K562 (cell line): ENCODE measurements around the gene ERBB4. TPM values are rescaled to one million over a fixed set of nuclear protein-coding genes. Genes with fewer than 3 reads are reported as not detected.

ENCODE experiments used
- ATAC-seq: fragments of 200-7000 bp; cut with Tn5 transposase; 3 replicates; pipeline ENCODE4 v1.9.1; 2020; ENCODE audit warnings: moderate library complexity
- BruUV-seq: library from RNA; stranded (reverse); fragments of 400-500 nt; replicated peaks from 2 replicates; lab custom pipeline; 2021; lab: Mats Ljungman, UMichigan
- CTCF ChIA-PET: fragments of 300-600 bp; formaldehyde crosslinking; extraction: SDS; loops from one replicate; lab custom pipeline; 2021; ENCODE audit warnings: low intra/inter-chr PET ratio; lab: Yijun Ruan, JAX
- POLR2A ChIA-PET: fragments of 300-600, 350-650 bp; sonication (Branson Sonifier 250); formaldehyde crosslinking; extraction: SDS; loops from one replicate; lab custom pipeline; 2021; ENCODE audit warnings: antibody characterized with exemption, inconsistent platforms; lab: Yijun Ruan, JAX
- DNase-seq, 4 experiments: peaks; one replicate each; pipeline versions ENCODE4 v3.0.0 to v3.0.0-alpha.2; 2011 to 2018; ENCODE audit warnings: low spot score in 3 of 4, mixed read lengths in 3 of 4; ENCODE audit errors: extremely low read depth in 1 of 4
- FAIRE-seq: peaks from 2 replicates; lab custom pipeline; 2011; peaks lifted over from hg19 to GRCh38; lab: Jason Lieb, UNC
- H2AFZ ChIP-seq: 2 replicates; pipeline ENCODE4 v1.6.0; 2011; ENCODE audit warnings: low read depth, low read length, control low read depth, inconsistent platforms
- H3K27ac ChIP-seq: fragments of 200-600 bp; 3 replicates; pipeline ENCODE4 v1.8.0; 2011; ENCODE audit warnings: low read depth, mild to moderate bottlenecking, control low read depth, inconsistent platforms, low read length, moderate library complexity, mixed read lengths; ENCODE audit errors: extremely low read depth
- H3K27me3 ChIP-seq, 2 experiments: fragments of 300-600 bp in 1 of 2; 2 replicates in 1 of 2; 3 replicates in 1 of 2; pipeline versions ENCODE4 v1.6.0 to v1.8.0; 2011; ENCODE audit warnings: inconsistent platforms in 2 of 2, low read length in 2 of 2, mild to moderate bottlenecking in 1 of 2, mixed read lengths in 1 of 2, moderate library complexity in 1 of 2; ENCODE audit not compliant: control insufficient read depth in 2 of 2, insufficient read depth in 2 of 2
- H3K36me3 ChIP-seq: fragments of 300-600 bp; 3 replicates; pipeline ENCODE4 v1.8.0; 2011; ENCODE audit warnings: mild to moderate bottlenecking, low read length, inconsistent platforms; ENCODE audit not compliant: control insufficient read depth, insufficient read depth
- H3K4me1 ChIP-seq, 2 experiments: fragments of 200-600 bp in 1 of 2; replicated peaks in 1 of 2; 2 replicates in 1 of 2; 3 replicates in 1 of 2; pipeline versions ENCODE4 v1.5.1 to v1.8.0; 2011; ENCODE audit warnings: inconsistent platforms in 2 of 2, low read length in 2 of 2, mild to moderate bottlenecking in 1 of 2, mixed read lengths in 1 of 2, moderate library complexity in 1 of 2; ENCODE audit not compliant: control insufficient read depth in 2 of 2, insufficient read depth in 2 of 2
- H3K4me2 ChIP-seq: 2 replicates; pipeline ENCODE4 v1.6.1; 2011; ENCODE audit warnings: low read length, control low read depth, inconsistent platforms, mixed read lengths; ENCODE audit not compliant: insufficient read depth
- H3K4me3 ChIP-seq: fragments of 200-600 bp; sonication (generic), shearing (Covaris generic); 2 replicates; pipeline ENCODE4 v1.5.1; 2016; ENCODE audit warnings: control low read depth, inconsistent platforms
- H3K79me2 ChIP-seq: fragments of 200-600 bp; 3 replicates; pipeline ENCODE4 v1.8.0; 2011; ENCODE audit warnings: low read length, inconsistent platforms; ENCODE audit not compliant: control insufficient read depth, insufficient read depth
- H3K9ac ChIP-seq, 2 experiments: 2 replicates each; pipeline versions ENCODE4 v1.6.0 to v1.6.1; 2011; ENCODE audit warnings: low read depth in 2 of 2, low read length in 2 of 2, control low read depth in 1 of 2, inconsistent platforms in 1 of 2, mild to moderate bottlenecking in 1 of 2, mixed read lengths in 1 of 2; ENCODE audit not compliant: insufficient read depth in 1 of 2
- H3K9me1 ChIP-seq: one replicate; pipeline ENCODE4 v1.6.0; 2011; ENCODE audit warnings: inconsistent platforms, mild to moderate bottlenecking, low read length, moderate library complexity; ENCODE audit not compliant: control insufficient read depth, insufficient read depth
- H3K9me3 ChIP-seq: replicated peaks from 2 replicates; pipeline ENCODE4 v1.5.1; 2011; ENCODE audit warnings: low read depth, low read length, inconsistent platforms; ENCODE audit not compliant: control insufficient read depth, insufficient read depth
- H4K20me1 ChIP-seq: replicated peaks from 2 replicates; pipeline ENCODE4 v1.6.1; 2011; ENCODE audit warnings: low read length, inconsistent platforms, mixed read lengths; ENCODE audit not compliant: control insufficient read depth, insufficient read depth
- ASH1L ChIP-seq: fragments of 450-650 bp; IDR thresholded peaks from 2 replicates; pipeline ENCODE4 v1.6.1; 2018; ENCODE audit warnings: borderline replicate concordance, mild to moderate bottlenecking, low read depth; ENCODE audit not compliant: partially characterized antibody
- GTF2A2 ChIP-seq: IDR thresholded peaks from 2 replicates; pipeline ENCODE4 v1.6.1; 2016; ENCODE audit warnings: mild to moderate bottlenecking, missing genetic modification characterization, missing compliant biosample characterization
- NFIX ChIP-seq: fragments of 250-450 bp; sonication (Bioruptor Pico); IDR thresholded peaks from 2 replicates; pipeline ENCODE4 v1.4.0; 2020; ENCODE audit warnings: low read depth, mild to moderate bottlenecking, moderate library complexity
- POLR3A ChIP-seq: IDR thresholded peaks from 2 replicates; pipeline ENCODE4 v1.6.1; 2011; ENCODE audit warnings: borderline replicate concordance, mild to moderate bottlenecking, moderate library complexity; ENCODE audit not compliant: insufficient read length, insufficient read depth; ENCODE audit errors: extremely low read depth
- ZSCAN32 ChIP-seq: fragments of 450-650 bp; formaldehyde crosslinking; IDR thresholded peaks from 2 replicates; pipeline ENCODE4 v1.4.0; 2020; ENCODE audit warnings: mild to moderate bottlenecking, moderate library complexity
- WGBS: fragments of 100-300 bp; shearing (Covaris generic); methylation state at CpG from one replicate; pipeline ENCODE4 v1.1.6; 2016; ENCODE audit warnings: low coverage, mixed read lengths; ENCODE audit not compliant: insufficient coverage; ENCODE audit errors: missing lambda C conversion rate; 5-methylcytosine and 5-hydroxymethylcytosine counted together
- in situ Hi-C: fragments of 300-500 bp; cut with MboI; formaldehyde crosslinking; loops from 4 replicates; pipeline ENCODE4 v1.15.0; 2018; ENCODE audit warnings: inconsistent platforms, mixed read lengths
- intact Hi-C: fragments of 100-400 bp; cut with micrococcal nuclease; formaldehyde crosslinking; loops from 2 replicates; pipeline ENCODE4 v1.14.2; 2022
- polyA plus RNA-seq, 8 experiments: library from polyadenylated mRNA; depleted of rRNA in 4 of 8; stranded (reverse) in 5 of 8; unstranded in 3 of 8; fragments of >200 nt; fragmentation: Nextera tagmentation in 2 of 8; fragmentation: Illumina TruSeq in 1 of 8; extraction: Ambion mirVana in 2 of 8; extraction: Trizol in 1 of 8; gene quantifications; 2 replicates each; pipeline versions ENCODE4 v1.2.1 to v1.2.3, GENCODE V29; 2011 to 2014; ENCODE audit warnings: inconsistent platforms in 1 of 8, missing spikeins in 1 of 8
- total RNA-seq, 7 experiments: library from RNA; depleted of rRNA in 6 of 7; stranded (reverse); fragments of >200 nt in 6 of 7; fragmentation: Illumina TruSeq in 2 of 7; extraction: Trizol in 2 of 7; gene quantifications; 2 replicates each; pipeline versions ENCODE4 v1.2.1 to v1.2.3, GENCODE V29; 2011 to 2021; ENCODE audit warnings: low replicate concordance in 1 of 7
- TF ChIP-seq, protein P1 (sequence below): fragments of 200-800 bp; sonication (Bioruptor generic); IDR thresholded peaks from 2 replicates; pipeline ENCODE4 v1.6.1; 2017; ENCODE audit warnings: missing genetic modification characterization, missing compliant biosample characterization
- TF ChIP-seq, protein P2 (sequence below): sonication (generic); formaldehyde crosslinking; IDR thresholded peaks from 2 replicates; pipeline ENCODE4 v1.8.1; 2023; ENCODE audit warnings: mild to moderate bottlenecking, missing genetic modification reagents
- TF ChIP-seq, protein P3 (sequence below), 2 experiments: fragments of 450-650 bp; IDR thresholded peaks; 2 replicates each; pipeline ENCODE4 v1.6.1; 2016; ENCODE audit warnings: mild to moderate bottlenecking in 2 of 2, borderline replicate concordance in 1 of 2, low read depth in 1 of 2, moderate library complexity in 1 of 2
- TF ChIP-seq, protein P4 (sequence below): fragments of 250-450 bp; sonication (Bioruptor Pico); IDR thresholded peaks from 2 replicates; pipeline ENCODE4 v1.5.0; 2021

ERBB4 gene
- total and polyA plus RNA-seq, 9 of the 15 experiments (the other 6 are each of a cell fraction or from before 2014, with no cell fraction given), result not detected

DNA sequence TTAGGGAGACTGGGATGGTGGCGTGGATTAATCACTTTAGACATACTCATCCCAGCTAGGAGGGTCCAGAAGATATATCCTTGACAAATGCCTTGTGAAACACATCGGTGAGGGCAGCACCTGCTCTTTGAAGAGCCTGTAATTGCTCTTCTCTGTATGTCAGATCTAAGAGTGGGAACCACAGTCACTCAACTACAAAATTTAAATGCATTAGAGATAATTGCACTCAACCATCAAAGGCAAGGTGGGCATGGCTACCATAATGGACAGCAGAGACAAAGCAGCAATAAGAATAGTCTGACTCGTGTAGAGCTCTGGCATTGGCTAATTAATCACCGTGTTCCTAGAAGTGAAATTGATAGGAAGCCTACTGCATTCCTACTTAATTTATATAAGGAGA lies 96.8 kb downstream of the ERBB4 start:
- Histone ChIP-seq H3K27ac (no peak overlapping the region), H4K20me1 (no peaks in the 10 kb centered on the region), H3K9me3 (no peaks in the 10 kb centered on the region), H3K4me1 (no peaks in the 10 kb centered on the region), H3K79me2 (no peaks in the 10 kb centered on the region), H3K9ac (no peak overlapping the region), H3K27me3 (no peaks in the 10 kb centered on the region), H3K36me3 (no peaks in the 10 kb centered on the region), H3K9me1 (no peaks in the 10 kb centered on the region), H3K4me3 (no peak overlapping the region), H3K4me2 (no peak overlapping the region), H2AFZ (no peak overlapping the region)
- DNase-seq (no peak), FAIRE-seq (no peak), ATAC-seq (no peak)
- CTCF ChIA-PET, result no interaction called here
- in situ Hi-C loops (no loop called here), intact Hi-C loops (no loop called here)
- TF ChIP-seq, protein P1, sequence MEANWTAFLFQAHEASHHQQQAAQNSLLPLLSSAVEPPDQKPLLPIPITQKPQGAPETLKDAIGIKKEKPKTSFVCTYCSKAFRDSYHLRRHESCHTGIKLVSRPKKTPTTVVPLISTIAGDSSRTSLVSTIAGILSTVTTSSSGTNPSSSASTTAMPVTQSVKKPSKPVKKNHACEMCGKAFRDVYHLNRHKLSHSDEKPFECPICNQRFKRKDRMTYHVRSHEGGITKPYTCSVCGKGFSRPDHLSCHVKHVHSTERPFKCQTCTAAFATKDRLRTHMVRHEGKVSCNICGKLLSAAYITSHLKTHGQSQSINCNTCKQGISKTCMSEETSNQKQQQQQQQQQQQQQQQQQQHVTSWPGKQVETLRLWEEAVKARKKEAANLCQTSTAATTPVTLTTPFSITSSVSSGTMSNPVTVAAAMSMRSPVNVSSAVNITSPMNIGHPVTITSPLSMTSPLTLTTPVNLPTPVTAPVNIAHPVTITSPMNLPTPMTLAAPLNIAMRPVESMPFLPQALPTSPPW (CRISPR knock-in tag), result no peak
- TF ChIP-seq ASH1L (no peak), NFIX (no peak), GTF2A2 (no peak), POLR3A (no peak), ZSCAN32 (CRISPR knock-in tag) (no peak)
- TF ChIP-seq, protein P2, sequence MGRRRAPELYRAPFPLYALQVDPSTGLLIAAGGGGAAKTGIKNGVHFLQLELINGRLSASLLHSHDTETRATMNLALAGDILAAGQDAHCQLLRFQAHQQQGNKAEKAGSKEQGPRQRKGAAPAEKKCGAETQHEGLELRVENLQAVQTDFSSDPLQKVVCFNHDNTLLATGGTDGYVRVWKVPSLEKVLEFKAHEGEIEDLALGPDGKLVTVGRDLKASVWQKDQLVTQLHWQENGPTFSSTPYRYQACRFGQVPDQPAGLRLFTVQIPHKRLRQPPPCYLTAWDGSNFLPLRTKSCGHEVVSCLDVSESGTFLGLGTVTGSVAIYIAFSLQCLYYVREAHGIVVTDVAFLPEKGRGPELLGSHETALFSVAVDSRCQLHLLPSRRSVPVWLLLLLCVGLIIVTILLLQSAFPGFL (CRISPR knock-in tag), result no peak
- TF ChIP-seq, protein P3, sequence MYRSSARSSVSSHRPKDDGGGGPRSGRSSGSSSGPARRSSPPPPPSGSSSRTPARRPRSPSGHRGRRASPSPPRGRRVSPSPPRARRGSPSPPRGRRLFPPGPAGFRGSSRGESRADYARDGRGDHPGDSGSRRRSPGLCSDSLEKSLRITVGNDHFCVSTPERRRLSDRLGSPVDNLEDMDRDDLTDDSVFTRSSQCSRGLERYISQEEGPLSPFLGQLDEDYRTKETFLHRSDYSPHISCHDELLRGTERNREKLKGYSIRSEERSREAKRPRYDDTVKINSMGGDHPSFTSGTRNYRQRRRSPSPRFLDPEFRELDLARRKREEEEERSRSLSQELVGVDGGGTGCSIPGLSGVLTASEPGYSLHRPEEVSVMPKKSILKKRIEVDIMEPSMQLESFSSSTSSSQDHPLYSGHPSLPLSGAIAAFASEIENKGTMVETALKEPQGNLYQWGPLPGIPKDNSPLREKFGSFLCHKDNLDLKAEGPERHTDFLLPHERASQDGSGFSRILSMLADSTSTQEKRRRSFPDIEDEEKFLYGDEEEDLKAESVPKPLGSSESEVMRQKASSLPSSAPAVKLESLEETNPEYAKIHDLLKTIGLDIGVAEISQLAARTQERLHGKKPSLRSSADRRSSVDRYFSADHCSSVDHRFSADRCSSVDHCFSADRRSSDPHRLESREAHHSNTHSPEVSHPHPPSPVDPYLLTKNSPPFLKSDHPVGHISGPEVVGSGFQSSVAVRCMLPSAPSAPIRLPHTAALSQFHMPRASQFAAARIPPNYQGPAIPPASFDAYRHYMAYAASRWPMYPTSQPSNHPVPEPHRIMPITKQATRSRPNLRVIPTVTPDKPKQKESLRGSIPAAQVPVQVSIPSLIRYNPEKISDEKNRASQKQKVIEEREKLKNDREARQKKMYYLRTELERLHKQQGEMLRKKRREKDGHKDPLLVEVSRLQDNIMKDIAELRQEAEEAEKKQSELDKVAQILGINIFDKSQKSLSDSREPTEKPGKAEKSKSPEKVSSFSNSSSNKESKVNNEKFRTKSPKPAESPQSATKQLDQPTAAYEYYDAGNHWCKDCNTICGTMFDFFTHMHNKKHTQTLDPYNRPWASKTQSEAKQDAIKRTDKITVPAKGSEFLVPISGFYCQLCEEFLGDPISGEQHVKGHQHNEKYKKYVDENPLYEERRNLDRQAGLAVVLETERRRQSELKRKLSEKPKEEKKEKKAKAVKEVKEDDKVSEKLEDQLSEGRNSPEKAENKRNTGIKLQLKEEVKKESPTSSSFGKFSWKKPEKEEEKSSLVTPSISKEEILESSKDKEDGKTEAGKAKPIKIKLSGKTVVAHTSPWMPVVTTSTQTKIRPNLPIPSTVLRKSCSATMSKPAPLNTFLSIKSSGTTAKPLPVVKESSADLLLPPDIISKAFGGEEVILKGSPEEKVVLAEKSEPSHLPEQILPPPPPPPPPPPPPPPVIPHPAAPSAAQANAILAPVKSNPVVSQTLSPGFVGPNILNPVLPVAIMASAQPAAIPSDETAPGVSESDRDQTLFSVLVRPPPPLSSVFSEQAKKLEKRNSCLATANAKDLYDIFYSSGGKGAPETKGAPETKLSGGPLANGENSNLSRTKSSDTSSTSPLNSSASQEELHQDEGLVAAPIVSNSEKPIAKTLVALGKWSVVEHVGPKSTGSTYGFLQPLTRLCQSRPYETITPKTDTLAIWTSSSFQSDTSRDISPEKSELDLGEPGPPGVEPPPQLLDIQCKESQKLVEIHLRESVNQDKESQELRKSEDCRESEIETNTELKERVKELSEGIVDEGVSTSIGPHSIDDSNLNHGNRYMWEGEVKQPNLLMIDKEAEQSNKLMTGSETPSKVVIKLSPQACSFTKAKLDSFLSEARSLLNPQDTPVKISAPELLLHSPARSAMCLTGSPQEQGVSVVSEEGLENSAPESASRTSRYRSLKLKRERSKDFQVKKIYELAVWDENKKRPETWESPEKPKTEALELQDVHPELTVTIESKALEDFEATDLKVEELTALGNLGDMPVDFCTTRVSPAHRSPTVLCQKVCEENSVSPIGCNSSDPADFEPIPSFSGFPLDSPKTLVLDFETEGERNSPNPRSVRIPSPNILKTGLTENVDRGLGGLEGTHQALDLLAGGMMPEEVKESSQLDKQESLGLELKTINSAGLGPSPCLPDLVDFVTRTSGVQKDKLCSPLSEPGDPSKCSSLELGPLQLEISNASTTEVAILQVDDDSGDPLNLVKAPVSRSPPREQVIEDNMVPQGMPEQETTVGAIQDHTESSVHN (IDR thresholded peaks at IDR 0.05; ENCODE audit: borderline replicate concordance in 1 of 2, low read depth in 1 of 2), result no peak
- TF ChIP-seq, protein P4, sequence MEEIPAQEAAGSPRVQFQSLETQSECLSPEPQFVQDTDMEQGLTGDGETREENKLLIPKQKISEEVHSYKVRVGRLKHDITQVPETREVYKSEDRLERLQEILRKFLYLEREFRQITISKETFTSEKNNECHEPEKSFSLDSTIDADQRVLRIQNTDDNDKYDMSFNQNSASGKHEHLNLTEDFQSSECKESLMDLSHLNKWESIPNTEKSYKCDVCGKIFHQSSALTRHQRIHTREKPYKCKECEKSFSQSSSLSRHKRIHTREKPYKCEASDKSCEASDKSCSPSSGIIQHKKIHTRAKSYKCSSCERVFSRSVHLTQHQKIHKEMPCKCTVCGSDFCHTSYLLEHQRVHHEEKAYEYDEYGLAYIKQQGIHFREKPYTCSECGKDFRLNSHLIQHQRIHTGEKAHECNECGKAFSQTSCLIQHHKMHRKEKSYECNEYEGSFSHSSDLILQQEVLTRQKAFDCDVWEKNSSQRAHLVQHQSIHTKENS (CRISPR knock-in tag), result no peak
- POLR2A ChIA-PET, result no interaction called here
- 0% methylated on average over 4 of the region's 4 CpGs for WGBS
- BruUV-seq, result no TSS peak
